ENCODE measurements around the gene C15orf61. TPM values are rescaled to one million over a fixed set of nuclear protein-coding genes. Genes with fewer than 3 reads are reported as not detected.

The C15orf61 gene
- polyA plus RNA-seq (ENCODE audit: insufficient read depth in 1 of 5, insufficient read length in 5 of 5, low replicate concordance in 1 of 5): 1 to 10 TPM; 5.0 to 7.2 (median 6.1) TPM
- long read RNA-seq, donor 1, full-length matches to known transcripts: 31 of 31 reads
- long read RNA-seq, donor 1, partial matches to known transcripts: 0 of 31 reads
- long read RNA-seq, donor 1, other reads (novel, unspliced or antisense): 0 of 31 reads
- long read RNA-seq, donor 2, full-length matches to known transcripts: 12 of 12 reads
- long read RNA-seq, donor 2, partial matches to known transcripts: 0 of 12 reads
- long read RNA-seq, donor 2, other reads (novel, unspliced or antisense): 0 of 12 reads
- long read RNA-seq, donor 3, full-length matches to known transcripts: 12 of 19 reads
- long read RNA-seq, donor 3, partial matches to known transcripts: 0 of 19 reads
- long read RNA-seq, donor 3, other reads (novel, unspliced or antisense): 7 of 19 reads
- long read RNA-seq, donor 4, full-length matches to known transcripts: 9 of 9 reads
- long read RNA-seq, donor 4, partial matches to known transcripts: 0 of 9 reads
- long read RNA-seq, donor 4, other reads (novel, unspliced or antisense): 0 of 9 reads
- long read RNA-seq, donor 5, full-length matches to known transcripts: 21 of 21 reads
- long read RNA-seq, donor 5, partial matches to known transcripts: 0 of 21 reads
- long read RNA-seq, donor 5, other reads (novel, unspliced or antisense): 0 of 21 reads
- long read RNA-seq, donor 6, full-length matches to known transcripts: 19 of 19 reads
- long read RNA-seq, donor 6, partial matches to known transcripts: 0 of 19 reads
- long read RNA-seq, donor 6, other reads (novel, unspliced or antisense): 0 of 19 reads
- long read RNA-seq, donor 7, full-length matches to known transcripts: 7 of 18 reads
- long read RNA-seq, donor 7, partial matches to known transcripts: 11 of 18 reads
- long read RNA-seq, donor 7, other reads (novel, unspliced or antisense): 0 of 18 reads
- long read RNA-seq, donor 8, full-length matches to known transcripts: 9 of 9 reads
- long read RNA-seq, donor 8, partial matches to known transcripts: 0 of 9 reads
- long read RNA-seq, donor 8, other reads (novel, unspliced or antisense): 0 of 9 reads

- DNase-seq: peak; percentile 83 to 85
These were observed at the start of gene C15orf61 for GRCh38 chr15:67521029-67521782. C15orf61 (plus strand) TSS chr15:67521131; CDS start chr15:67521249, 118 bp downstream.

GRCh38 chr15:67472957-67473356 is 48.0 kb upstream of the C15orf61 start:
- no peak for DNase-seq

- DNase-seq: no peak
These were observed 46.4 kb upstream of the C15orf61 start for GRCh38 chr15:67474405-67475110.

GRCh38 chr15:67479781-67480505 is 41.0 kb upstream of the C15orf61 start:
- no peak for DNase-seq

GRCh38 chr15:67480741-67481140 is 40.2 kb upstream of the C15orf61 start:
- DNase-seq: no peak

- no peak for DNase-seq
These were observed 39.3 kb upstream of the C15orf61 start for GRCh38 chr15:67481680-67482079.

- no peak for DNase-seq
These were observed 25.3 kb upstream of the C15orf61 start for GRCh38 chr15:67495585-67495984.

- peak in 1 of 2 donors; percentile 24 for DNase-seq
These were observed 19.6 kb upstream of the C15orf61 start for GRCh38 chr15:67501177-67501835.

- DNase-seq: no peak
These were observed 19.0 kb upstream of the C15orf61 start for GRCh38 chr15:67501836-67502461.

- DNase-seq: no peak
These were observed 16.9 kb upstream of the C15orf61 start for GRCh38 chr15:67504056-67504455.

- no peak for DNase-seq
These were observed 16.1 kb upstream of the C15orf61 start for GRCh38 chr15:67504796-67505195.

GRCh38 chr15:67505675-67506572 is 15.0 kb upstream of the C15orf61 start:
- DNase-seq: no peak

GRCh38 chr15:67506775-67507747 is 13.9 kb upstream of the C15orf61 start:
- peak; percentile 34 to 50 for DNase-seq

- DNase-seq: no peak
These were observed 12.5 kb upstream of the C15orf61 start for GRCh38 chr15:67508407-67508806.

- no peak for DNase-seq
These were observed 11.0 kb upstream of the C15orf61 start for GRCh38 chr15:67509918-67510317.

- no peak for DNase-seq
These were observed 10.2 kb upstream of the C15orf61 start for GRCh38 chr15:67510597-67511190.
